ENCODE results near the gene CDH19.
"Not testable (repeated sequence)": the region's sequence is repeated elsewhere in the genome, so short reads cannot be mapped to it uniquely, and the experiment has no call there.

The CDH19 gene

GRCh38 chr18:66473882-66474281 lies 130.0 kb downstream of the CDH19 start:
- no peak for DNase-seq (ENCODE audit: low read depth)
- no peak for TF ChIP-seq CTCF (conservative IDR thresholded peaks at IDR 0.05; ENCODE audit: low read length)
- H3K4me3 ChIP-seq (ENCODE audit: low read length): no peak overlapping the region

- not testable (repeated sequence) for DNase-seq (ENCODE audit: low read depth); H3K4me3 ChIP-seq (ENCODE audit: low read length)
These were observed 137.7 kb downstream of the CDH19 start for GRCh38 chr18:66466184-66466583.

GRCh38 chr18:66461344-66461743 lies 142.5 kb downstream of the CDH19 start:
- TF ChIP-seq CTCF (conservative IDR thresholded peaks at IDR 0.05; ENCODE audit: low read length): no peak
- H3K4me3 ChIP-seq (ENCODE audit: low read length): no peak overlapping the region
- no peak for DNase-seq (ENCODE audit: low read depth)

GRCh38 chr18:66457245-66457644 lies 146.6 kb downstream of the CDH19 start:
- no peak overlapping the region for H3K4me3 ChIP-seq (ENCODE audit: low read length)
- no peak for DNase-seq (ENCODE audit: low read depth)
- no peak for TF ChIP-seq CTCF (conservative IDR thresholded peaks at IDR 0.05; ENCODE audit: low read length)
